22Rv1 (cell line): ENCODE data around the gene SLC7A9.
"Not testable (repeated sequence)": the region's sequence is repeated elsewhere in the genome, so short reads cannot be mapped to it uniquely, and the experiment has no call there.

Source experiments
- H3K27ac ChIP-seq: fragments of 450-650 bp; 2 replicates; pipeline ENCODE4 v1.5.1; 2017
- ZFX ChIP-seq: fragments of 450-650 bp; IDR thresholded peaks from 2 replicates; pipeline ENCODE4 v1.6.1; 2017; ENCODE audit warnings: antibody characterized with exemption, borderline replicate concordance
- TF ChIP-seq, protein P1 (sequence below): fragments of 450-650 bp; IDR thresholded peaks from 2 replicates; pipeline ENCODE4 v1.5.1; 2017; ENCODE audit warnings: mild to moderate bottlenecking

The SLC7A9 gene

GRCh38 chr19:32891609-32892008 lies 22.0 kb upstream of the SLC7A9 start:
- TF ChIP-seq, protein P1, sequence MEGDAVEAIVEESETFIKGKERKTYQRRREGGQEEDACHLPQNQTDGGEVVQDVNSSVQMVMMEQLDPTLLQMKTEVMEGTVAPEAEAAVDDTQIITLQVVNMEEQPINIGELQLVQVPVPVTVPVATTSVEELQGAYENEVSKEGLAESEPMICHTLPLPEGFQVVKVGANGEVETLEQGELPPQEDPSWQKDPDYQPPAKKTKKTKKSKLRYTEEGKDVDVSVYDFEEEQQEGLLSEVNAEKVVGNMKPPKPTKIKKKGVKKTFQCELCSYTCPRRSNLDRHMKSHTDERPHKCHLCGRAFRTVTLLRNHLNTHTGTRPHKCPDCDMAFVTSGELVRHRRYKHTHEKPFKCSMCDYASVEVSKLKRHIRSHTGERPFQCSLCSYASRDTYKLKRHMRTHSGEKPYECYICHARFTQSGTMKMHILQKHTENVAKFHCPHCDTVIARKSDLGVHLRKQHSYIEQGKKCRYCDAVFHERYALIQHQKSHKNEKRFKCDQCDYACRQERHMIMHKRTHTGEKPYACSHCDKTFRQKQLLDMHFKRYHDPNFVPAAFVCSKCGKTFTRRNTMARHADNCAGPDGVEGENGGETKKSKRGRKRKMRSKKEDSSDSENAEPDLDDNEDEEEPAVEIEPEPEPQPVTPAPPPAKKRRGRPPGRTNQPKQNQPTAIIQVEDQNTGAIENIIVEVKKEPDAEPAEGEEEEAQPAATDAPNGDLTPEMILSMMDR = no peak
- no peak for TF ChIP-seq ZFX
- H3K27ac ChIP-seq = no peak overlapping the region

DNA sequence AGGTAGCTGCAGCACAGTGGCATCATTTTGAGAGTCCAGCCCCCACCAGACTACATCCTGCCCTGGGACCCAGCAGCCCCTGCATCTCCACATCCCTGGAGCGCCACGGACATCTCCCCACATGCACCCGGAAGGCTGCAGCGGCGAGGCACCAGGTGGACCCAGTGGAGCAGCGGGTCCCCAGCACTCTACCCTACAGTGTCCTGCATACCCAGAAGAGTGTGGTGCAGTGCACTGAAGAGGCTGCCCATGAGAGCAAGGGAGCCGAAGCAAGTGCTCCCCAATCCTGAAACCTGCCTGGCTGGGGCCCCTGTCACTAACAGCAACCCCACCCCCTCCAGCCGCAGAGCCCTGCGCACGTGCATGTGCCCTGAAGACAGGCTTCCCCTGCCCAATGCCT lies 21.3 kb upstream of the SLC7A9 start:
- TF ChIP-seq, protein P1 = no peak
- TF ChIP-seq ZFX = no peak
- H3K27ac ChIP-seq = no peak overlapping the region

- TF ChIP-seq, protein P1 = no peak
- no peak for TF ChIP-seq ZFX
- H3K27ac ChIP-seq = no peak overlapping the region
These were observed 20.8 kb upstream of the SLC7A9 start for GRCh38 chr19:32890326-32890725.

- H3K27ac ChIP-seq = no peak overlapping the region
- no peak for TF ChIP-seq ZFX
- TF ChIP-seq, protein P1 = no peak
These were observed 19.8 kb upstream of the SLC7A9 start for GRCh38 chr19:32889137-32889934.

DNA sequence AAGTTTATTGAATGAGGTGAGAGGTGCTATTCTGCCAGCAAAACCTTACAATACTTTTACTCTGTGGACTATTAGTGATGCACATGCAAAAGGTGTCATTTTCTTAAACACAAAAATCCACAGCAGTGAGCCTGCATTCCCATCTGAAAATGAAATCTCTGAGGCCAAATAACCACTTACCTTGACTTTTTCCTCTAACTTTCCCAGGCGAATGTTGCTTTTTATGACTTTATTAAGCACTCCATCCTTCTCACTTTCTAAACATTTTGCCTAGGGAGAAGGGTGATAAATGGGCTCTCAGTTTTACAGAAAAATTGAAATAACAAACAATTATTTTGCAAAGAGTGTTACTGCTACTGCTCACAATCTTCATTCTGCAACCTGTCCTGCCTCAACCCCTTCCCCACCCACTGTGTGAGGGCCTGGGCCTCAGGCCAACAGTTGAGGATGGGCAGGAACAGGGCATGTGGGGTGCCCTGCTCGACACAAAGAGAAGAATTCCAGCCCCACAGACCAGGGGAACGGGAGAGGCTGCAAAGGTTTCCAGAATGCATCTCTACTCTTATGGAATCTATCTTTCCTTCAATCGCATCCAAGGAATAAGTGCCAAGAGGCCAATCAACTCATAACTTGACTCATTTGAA lies 18.1 kb upstream of the SLC7A9 start:
- H3K27ac ChIP-seq = no peak overlapping the region
- TF ChIP-seq, protein P1 = no peak
- no peak for TF ChIP-seq ZFX

- TF ChIP-seq ZFX = no peak
- TF ChIP-seq, protein P1 = no peak
- no peak overlapping the region for H3K27ac ChIP-seq
These were observed 16.7 kb upstream of the SLC7A9 start for GRCh38 chr19:32886241-32886640.

DNA sequence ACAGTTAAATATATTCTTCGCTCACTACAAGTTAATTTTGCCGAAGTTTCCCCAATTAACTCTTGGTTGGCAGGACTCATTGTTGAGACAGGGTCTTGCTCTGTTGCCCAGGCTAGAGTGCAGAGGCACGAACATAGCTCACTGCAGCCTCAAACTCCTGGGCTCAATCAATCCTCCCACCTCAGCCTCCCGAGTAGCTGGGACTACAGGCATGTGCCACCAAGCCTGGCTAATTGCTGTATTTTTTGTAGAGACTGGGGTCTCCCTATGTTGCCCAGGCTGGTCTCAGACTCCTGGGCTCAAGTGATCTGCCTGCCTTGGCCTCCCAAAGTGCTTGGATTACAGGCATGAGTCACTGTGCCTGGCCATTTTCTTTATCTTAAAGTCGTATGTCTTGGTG lies 15.7 kb upstream of the SLC7A9 start:
- not testable (repeated sequence) for H3K27ac ChIP-seq
